ENCODE measurements around the gene NFIA. TPM values are rescaled to one million over a fixed set of nuclear protein-coding genes. Genes with fewer than 3 reads are reported as not detected.

Gene NFIA
- total and polyA plus RNA-seq, 2 donors (not counting 1 experiment from before 2014, with no cell fraction given) = 0.28 to 0.54 TPM

DNA sequence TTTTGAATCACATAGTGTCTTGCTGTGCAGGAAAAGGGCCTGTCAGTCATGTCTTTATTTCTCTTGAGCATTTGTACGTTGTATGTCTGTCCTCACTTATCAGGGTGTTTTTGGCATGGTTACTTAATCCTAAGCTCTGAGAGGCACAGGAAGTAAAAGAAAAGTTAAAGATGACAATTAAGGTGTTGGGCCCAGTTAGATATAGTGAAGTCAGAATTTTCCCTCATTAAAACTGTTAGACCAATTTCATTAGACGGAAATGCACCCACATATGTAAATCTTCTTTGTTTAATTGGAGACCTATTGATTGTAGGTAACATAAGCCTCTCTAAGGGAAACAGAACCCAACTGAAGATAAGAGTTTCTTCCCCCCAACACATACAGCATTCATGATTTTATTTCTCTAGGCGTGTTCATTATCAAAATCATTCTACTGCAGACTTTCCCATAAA is 21.9 kb downstream of the NFIA start:
- Histone ChIP-seq H3K4me1 (ENCODE audit: control insufficient read depth in 2 of 2, insufficient read depth in 2 of 2, low read length in 2 of 2) (no peaks in the 10 kb centered on the region), H2AFZ (ENCODE audit: insufficient read depth, low read depth, low read length, poor library complexity, severe bottlenecking) (no peak overlapping the region), H4K20me1 (ENCODE audit: control insufficient read depth, insufficient read depth, low read length, poor library complexity, severe bottlenecking) (no peaks in the 10 kb centered on the region), H3K27me3 (replicated peaks in 1 of 4; ENCODE audit: control extremely low read depth in 1 of 4, control insufficient read depth in 3 of 4, insufficient read depth in 4 of 4, low read length in 3 of 4) (no peaks in the 10 kb centered on the region), H3K4me2 (replicated peaks; ENCODE audit: low read depth, low read length, poor library complexity, severe bottlenecking) (no peak overlapping the region), H3K36me3 (replicated peaks in 1 of 2; ENCODE audit: control extremely low read depth in 1 of 2, control insufficient read depth in 1 of 2, extremely low read depth in 1 of 2, insufficient read depth in 2 of 2, low read length in 1 of 2) (no peaks in the 10 kb centered on the region), H3K27ac (ENCODE audit: low read length in 2 of 2) (no peak overlapping the region), H3K4me3 (ENCODE audit: control extremely low read depth in 1 of 5, extremely low read depth in 1 of 5, insufficient read depth in 1 of 5, low read depth in 2 of 5, low read length in 4 of 5) (no peak overlapping the region), H3K79me2 (ENCODE audit: control insufficient read depth, insufficient read depth, low read length) (no peaks in the 10 kb centered on the region), H3K9ac (ENCODE audit: low read length) (no peak overlapping the region), H3K9me3 (ENCODE audit: control extremely low read depth in 1 of 3, control insufficient read depth in 2 of 3, insufficient read depth in 1 of 3, low read length in 2 of 3) (peaks cover 0 to 2% (median 0%) of the 10 kb centered on the region in 3 donors)
- ATAC-seq (ENCODE audit: low read depth) (no peak), DNase-seq (no peak)
- intact Hi-C loops (cut with micrococcal nuclease) = loop anchor here (10.0 kb wide), 1 partner anchor 49 kb away; no protein-coding TSS in a partner anchor
- no peak overlapping the region for H3K4me3 Mint-ChIP-seq
- no peak overlapping the region for H3K27ac Mint-ChIP-seq
- WGBS (ENCODE audit: insufficient coverage) = 80% methylated on average over 1 of the region's 3 CpGs
- ChIA-PET POLR2A (no interaction called here), CTCF (interaction anchor here (1.3 kb wide), 1 partner anchor 54 kb away, joined by 5 read pairs; no protein-coding TSS in a partner anchor)
- no peaks in the 10 kb centered on the region for H3K9me3 Mint-ChIP-seq (ENCODE audit: insufficient read depth)
- H3K27me3 Mint-ChIP-seq = peaks cover 8% of the 10 kb centered on the region
- no peaks in the 10 kb centered on the region for H3K4me1 Mint-ChIP-seq
- TF ChIP-seq EZH2 (IDR thresholded peaks at IDR 0.05; ENCODE audit: borderline replicate concordance, insufficient read depth, low read depth, low read length, poor library complexity, severe bottlenecking) = no peak
- TF ChIP-seq, protein P1, sequence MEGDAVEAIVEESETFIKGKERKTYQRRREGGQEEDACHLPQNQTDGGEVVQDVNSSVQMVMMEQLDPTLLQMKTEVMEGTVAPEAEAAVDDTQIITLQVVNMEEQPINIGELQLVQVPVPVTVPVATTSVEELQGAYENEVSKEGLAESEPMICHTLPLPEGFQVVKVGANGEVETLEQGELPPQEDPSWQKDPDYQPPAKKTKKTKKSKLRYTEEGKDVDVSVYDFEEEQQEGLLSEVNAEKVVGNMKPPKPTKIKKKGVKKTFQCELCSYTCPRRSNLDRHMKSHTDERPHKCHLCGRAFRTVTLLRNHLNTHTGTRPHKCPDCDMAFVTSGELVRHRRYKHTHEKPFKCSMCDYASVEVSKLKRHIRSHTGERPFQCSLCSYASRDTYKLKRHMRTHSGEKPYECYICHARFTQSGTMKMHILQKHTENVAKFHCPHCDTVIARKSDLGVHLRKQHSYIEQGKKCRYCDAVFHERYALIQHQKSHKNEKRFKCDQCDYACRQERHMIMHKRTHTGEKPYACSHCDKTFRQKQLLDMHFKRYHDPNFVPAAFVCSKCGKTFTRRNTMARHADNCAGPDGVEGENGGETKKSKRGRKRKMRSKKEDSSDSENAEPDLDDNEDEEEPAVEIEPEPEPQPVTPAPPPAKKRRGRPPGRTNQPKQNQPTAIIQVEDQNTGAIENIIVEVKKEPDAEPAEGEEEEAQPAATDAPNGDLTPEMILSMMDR (IDR thresholded peaks at IDR 0.05) = no peak

DNA sequence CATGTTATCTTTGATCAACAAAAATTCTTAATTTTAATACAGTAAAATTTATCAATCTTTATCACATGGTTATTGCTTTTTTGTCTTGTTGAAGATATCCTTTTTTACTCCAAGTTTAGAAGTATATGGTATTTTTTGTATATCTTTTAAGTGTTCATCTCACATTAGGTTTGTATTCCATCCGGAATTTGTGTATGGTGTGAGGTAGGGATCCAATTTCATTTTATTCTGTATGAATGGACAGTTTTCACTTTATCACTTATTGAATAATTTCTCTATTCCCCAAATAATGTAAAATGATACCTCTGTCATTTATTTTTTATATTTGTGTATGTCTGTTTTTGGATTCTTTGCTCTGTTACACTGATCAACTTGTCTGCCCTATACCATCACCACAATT is 25.3 kb downstream of the NFIA start:
- peaks cover 8% of the 10 kb centered on the region for H3K27me3 Mint-ChIP-seq
- no peak for TF ChIP-seq EZH2 (IDR thresholded peaks at IDR 0.05; ENCODE audit: borderline replicate concordance, insufficient read depth, low read depth, low read length, poor library complexity, severe bottlenecking)
- TF ChIP-seq, protein P1 (IDR thresholded peaks at IDR 0.05) = no peak
- H3K4me2 ChIP-seq (replicated peaks; ENCODE audit: low read depth, low read length, poor library complexity, severe bottlenecking) = no peak overlapping the region
- H3K4me1 Mint-ChIP-seq = no peaks in the 10 kb centered on the region
- no peak for DNase-seq
- no peak overlapping the region for H3K27ac Mint-ChIP-seq
- intact Hi-C loops (cut with micrococcal nuclease) = loop anchor here (10.0 kb wide), 1 partner anchor 53 kb away; no protein-coding TSS in a partner anchor
- no peak overlapping the region for H3K9ac ChIP-seq (ENCODE audit: low read length)
- no peak overlapping the region for H3K4me3 Mint-ChIP-seq
- H2AFZ ChIP-seq (ENCODE audit: insufficient read depth, low read depth, low read length, poor library complexity, severe bottlenecking) = no peak overlapping the region
- no peaks in the 10 kb centered on the region for H3K27me3 ChIP-seq (replicated peaks in 1 of 4; ENCODE audit: control extremely low read depth in 1 of 4, control insufficient read depth in 3 of 4, insufficient read depth in 4 of 4, low read length in 3 of 4)
- H4K20me1 ChIP-seq (ENCODE audit: control insufficient read depth, insufficient read depth, low read length, poor library complexity, severe bottlenecking) = no peaks in the 10 kb centered on the region
- no peaks in the 10 kb centered on the region for H3K36me3 ChIP-seq (replicated peaks in 1 of 2; ENCODE audit: control extremely low read depth in 1 of 2, control insufficient read depth in 1 of 2, extremely low read depth in 1 of 2, insufficient read depth in 2 of 2, low read length in 1 of 2)
- H3K4me3 ChIP-seq (ENCODE audit: control extremely low read depth in 1 of 5, extremely low read depth in 1 of 5, insufficient read depth in 1 of 5, low read depth in 2 of 5, low read length in 4 of 5) = no peak overlapping the region
- no peaks in the 10 kb centered on the region for H3K4me1 ChIP-seq (ENCODE audit: control insufficient read depth in 2 of 2, insufficient read depth in 2 of 2, low read length in 2 of 2)
- H3K9me3 Mint-ChIP-seq (ENCODE audit: insufficient read depth) = no peaks in the 10 kb centered on the region
- CTCF ChIA-PET = no interaction called here
- no peak overlapping the region for H3K27ac ChIP-seq (ENCODE audit: low read length in 2 of 2)
- ATAC-seq (ENCODE audit: low read depth) = no peak
- H3K79me2 ChIP-seq (ENCODE audit: control insufficient read depth, insufficient read depth, low read length) = no peaks in the 10 kb centered on the region
- POLR2A ChIA-PET = no interaction called here
- no CpG with 5 or more reads among the region's 1 CpG for WGBS (ENCODE audit: insufficient coverage)
- peaks cover 0 to 2% (median 0%) of the 10 kb centered on the region in 3 donors for H3K9me3 ChIP-seq (ENCODE audit: control extremely low read depth in 1 of 3, control insufficient read depth in 2 of 3, insufficient read depth in 1 of 3, low read length in 2 of 3)

Data from B cell (primary cell).